ENCODE results near the gene PIEZO2. TPM values are rescaled to one million over a fixed set of nuclear protein-coding genes. Genes with fewer than 3 reads are reported as not detected.

PIEZO2 gene
- total RNA-seq, 6 donors from 2014 or later, result 6.5 to 37.7 (median 7.8) TPM

DNA sequence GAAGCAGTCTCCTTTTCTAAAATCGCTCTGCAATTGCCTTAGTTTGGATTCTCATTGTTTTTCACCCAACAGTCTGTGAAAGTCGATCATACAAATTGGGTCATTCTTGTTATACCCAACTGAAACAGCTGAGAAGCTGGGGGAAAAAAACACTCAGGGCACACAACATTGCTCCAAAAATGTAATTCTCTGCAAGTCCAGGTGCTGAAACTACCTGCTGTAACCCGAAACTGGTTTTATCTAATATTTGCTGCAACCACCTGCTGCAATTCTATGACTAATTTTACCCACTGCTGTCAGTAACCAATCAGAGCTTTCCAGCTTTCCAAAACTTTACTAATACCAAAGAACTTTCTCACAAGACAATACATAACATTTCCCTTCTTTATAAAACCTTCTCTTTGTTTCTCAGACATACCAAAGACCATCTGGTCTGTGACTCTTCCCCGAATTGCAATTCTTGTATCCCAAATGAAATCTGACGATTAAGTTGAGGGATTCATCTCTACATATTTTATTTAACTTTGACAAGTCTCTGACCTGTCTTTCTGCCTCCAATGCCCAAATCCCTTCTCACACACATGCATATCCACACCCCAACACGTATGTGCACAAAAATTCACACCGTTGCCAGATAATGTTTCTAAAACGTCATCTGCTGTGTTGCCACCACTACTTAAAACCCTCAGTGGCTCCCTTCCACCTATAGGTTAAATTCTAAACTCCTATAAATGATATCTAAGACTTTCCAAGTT is 198.3 kb downstream of the PIEZO2 start:
- Histone ChIP-seq H3K4me3 (no peak overlapping the region), H3K27me3 (no peaks in the 10 kb centered on the region), H3K9me3 (peaks cover 4 to 7% (median 7%) of the 10 kb centered on the region in 4 donors), H3K27ac (no peak overlapping the region), H3K36me3 (no peaks in the 10 kb centered on the region), H3K4me1 (no peaks in the 10 kb centered on the region)
- 84 to 85% methylated on average over 8 of the region's 8 CpGs for WGBS, 2 donors
- TF ChIP-seq CTCF (IDR thresholded peaks at IDR 0.05) (no peak), POLR2A (IDR thresholded peaks at IDR 0.05) (no peak), POLR2AphosphoS5 (IDR thresholded peaks at IDR 0.05) (no peak), EP300 (IDR thresholded peaks at IDR 0.05) (no peak)
- no peak for DNase-seq
- no peak for ATAC-seq (ENCODE audit: low FRiP score in 2 of 2)

DNA sequence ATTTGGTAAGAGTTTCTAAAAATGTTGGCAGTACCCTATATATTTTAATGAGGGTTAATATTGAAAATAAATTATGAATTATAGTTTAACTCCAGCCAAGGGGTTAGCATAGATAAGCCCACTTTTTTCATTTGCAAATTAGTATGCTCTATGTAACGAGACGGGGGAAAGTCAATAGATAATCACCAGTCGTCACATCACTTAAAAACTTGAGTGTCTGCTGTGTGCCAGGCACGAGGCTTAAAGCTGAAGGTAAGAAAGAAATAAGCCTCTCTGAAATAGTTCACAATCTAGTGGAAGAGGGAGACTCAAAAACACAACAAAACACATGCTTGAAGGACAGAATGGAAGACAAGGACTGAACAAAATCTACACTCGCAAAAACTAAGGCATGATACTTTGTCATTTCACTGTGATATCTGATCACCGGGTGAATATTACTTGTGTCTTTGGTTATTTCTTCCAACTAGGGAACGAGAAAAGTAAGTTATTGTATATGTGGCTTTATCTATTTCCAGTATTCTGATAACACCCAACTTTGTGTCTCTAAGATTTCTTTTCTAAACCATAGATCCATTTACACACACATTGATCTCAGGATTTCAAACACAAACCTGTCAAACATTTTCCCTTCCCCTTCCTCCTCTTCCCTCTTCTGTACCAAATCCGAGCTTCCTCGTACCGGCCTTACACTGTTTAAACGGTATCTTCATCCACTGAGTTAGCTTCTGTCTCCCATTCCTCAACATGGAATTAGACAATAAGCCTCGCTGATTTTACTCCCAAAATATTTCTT is 199.1 kb downstream of the PIEZO2 start:
- WGBS, 2 donors, result 83 to 84% methylated on average over 12 of the region's 12 CpGs
- Histone ChIP-seq H3K4me1 (no peaks in the 10 kb centered on the region), H3K9me3 (peaks cover 11 to 14% (median 14%) of the 10 kb centered on the region in 4 donors), H3K36me3 (no peaks in the 10 kb centered on the region), H3K4me3 (no peak overlapping the region), H3K27me3 (no peaks in the 10 kb centered on the region), H3K27ac (no peak overlapping the region)
- DNase-seq (no peak), ATAC-seq (ENCODE audit: low FRiP score in 2 of 2) (no peak)
- no peak for TF ChIP-seq EP300 (IDR thresholded peaks at IDR 0.05)
- no peak for TF ChIP-seq POLR2A (IDR thresholded peaks at IDR 0.05)
- no peak for TF ChIP-seq CTCF (IDR thresholded peaks at IDR 0.05)
- TF ChIP-seq POLR2AphosphoS5 (IDR thresholded peaks at IDR 0.05), result no peak

GRCh38 chr18:10949655-10950054 is 199.7 kb downstream of the PIEZO2 start:
- Histone ChIP-seq H3K4me1 (no peaks in the 10 kb centered on the region), H3K36me3 (no peaks in the 10 kb centered on the region), H3K27ac (no peak overlapping the region), H3K27me3 (no peaks in the 10 kb centered on the region), H3K9me3 (peaks cover 11 to 20% (median 16%) of the 10 kb centered on the region in 4 donors), H3K4me3 (no peak overlapping the region)
- no peak for ATAC-seq (ENCODE audit: low FRiP score in 2 of 2)
- WGBS, 2 donors, result 70 to 73% methylated on average over 1 of the region's 1 CpG
- no peak for TF ChIP-seq EP300 (IDR thresholded peaks at IDR 0.05)
- TF ChIP-seq CTCF (IDR thresholded peaks at IDR 0.05), result no peak
- TF ChIP-seq POLR2AphosphoS5 (IDR thresholded peaks at IDR 0.05), result no peak
- no peak for DNase-seq

GRCh38 chr18:10948421-10948820 is 200.9 kb downstream of the PIEZO2 start:
- no peak overlapping the region for H3K4me3 ChIP-seq
- ATAC-seq (ENCODE audit: low FRiP score in 2 of 2) (no peak), DNase-seq (no peak)
- H3K27ac ChIP-seq, result no peak overlapping the region
- no peaks in the 10 kb centered on the region for H3K27me3 ChIP-seq
- no peaks in the 10 kb centered on the region for H3K36me3 ChIP-seq
- WGBS, 2 donors, result 92 to 94% methylated on average over 5 of the region's 5 CpGs
- TF ChIP-seq EP300 (IDR thresholded peaks at IDR 0.05) (no peak), POLR2A (IDR thresholded peaks at IDR 0.05) (no peak), CTCF (IDR thresholded peaks at IDR 0.05) (no peak), POLR2AphosphoS5 (IDR thresholded peaks at IDR 0.05) (no peak)
- no peaks in the 10 kb centered on the region for H3K4me1 ChIP-seq
- H3K9me3 ChIP-seq, result peaks cover 14 to 21% (median 16%) of the 10 kb centered on the region in 4 donors

Measured in upper lobe of left lung (tissue), 6 donors.